Measurements from ENCODE around the gene RAB11A. TPM values are rescaled to one million over a fixed set of nuclear protein-coding genes. Genes with fewer than 3 reads are reported as not detected.
A peak's percentile ranks its signal among the peaks of the same experiment; 100 is the strongest.

RAB11A gene
- total RNA-seq, 2 experiments from 2014 or later = 106 to 113 TPM

- H3K4me1 Mint-ChIP-seq (ENCODE audit: low read depth) = peaks cover 42% of the 10 kb centered on the region
- ChIA-PET POLR2A (interaction anchor here (0.6 to 1.3 kb wide), 2 partner anchors 83 to 412 kb away, joined by 3 to 4 read pairs; no protein-coding TSS in a partner anchor), CTCF (no interaction called here)
- H3K27ac Mint-ChIP-seq = no peak overlapping the region
- no peak for ATAC-seq
- DNase-seq = no peak
- no peak overlapping the region for H3K4me3 Mint-ChIP-seq
- TF ChIP-seq CTCF (IDR thresholded peaks at IDR 0.05) = no peak
- intact Hi-C loops (cut with micrococcal nuclease) = no loop called here
- no peaks in the 10 kb centered on the region for H3K9me3 Mint-ChIP-seq
- peaks cover 24% of the 10 kb centered on the region for H3K36me3 Mint-ChIP-seq (ENCODE audit: low read depth)
- H3K27me3 Mint-ChIP-seq = peaks cover 4% of the 10 kb centered on the region
These were observed 4.0 kb downstream of the RAB11A start for GRCh38 chr15:65873256-65873655.

- TF ChIP-seq CTCF (IDR thresholded peaks at IDR 0.05) = no peak
- no peak for DNase-seq
- Mint-ChIP-seq H3K36me3 (ENCODE audit: low read depth) (peaks cover 25% of the 10 kb centered on the region), H3K4me1 (ENCODE audit: low read depth) (peaks cover 34% of the 10 kb centered on the region), H3K4me3 (no peak overlapping the region), H3K27me3 (no peaks in the 10 kb centered on the region), H3K9me3 (no peaks in the 10 kb centered on the region), H3K27ac (peak overlapping the region; percentile 46)
- POLR2A ChIA-PET = no interaction called here
- intact Hi-C loops (cut with micrococcal nuclease) = no loop called here
- CTCF ChIA-PET = interaction anchor here (0.6 to 1.2 kb wide), 3 partner anchors 13 to 210 kb away, joined by 3 to 7 read pairs (median 4); no protein-coding TSS in a partner anchor
- no peak for ATAC-seq
These were observed 6.2 kb downstream of the RAB11A start for GRCh38 chr15:65875458-65875857.

GRCh38 chr15:65877749-65878148 lies 8.5 kb downstream of the RAB11A start:
- ChIA-PET POLR2A (interaction anchor here (3.5 kb wide), 1 partner anchor 8 kb away, joined by 18 read pairs; the partner anchor contains the start of gene RAB11A), CTCF (interaction anchor here (0.8 to 2.6 kb wide), 2 partner anchors 9 to 15 kb away, joined by 3 to 9 read pairs; partner anchors contain the start of gene RAB11A)
- peaks cover 30% of the 10 kb centered on the region for H3K36me3 Mint-ChIP-seq (ENCODE audit: low read depth)

GRCh38 chr15:65881766-65882434 lies 12.6 kb downstream of the RAB11A start:
- no peak for TF ChIP-seq CTCF (IDR thresholded peaks at IDR 0.05)
- Mint-ChIP-seq H3K36me3 (ENCODE audit: low read depth) (peaks cover 45% of the 10 kb centered on the region), H3K27me3 (no peaks in the 10 kb centered on the region), H3K27ac (peak overlapping the region; percentile 45), H3K9me3 (no peaks in the 10 kb centered on the region), H3K4me1 (ENCODE audit: low read depth) (peaks cover 48% of the 10 kb centered on the region), H3K4me3 (no peak overlapping the region)
- ChIA-PET CTCF (interaction anchor here (0.6 to 1.1 kb wide), 7 partner anchors 15 to 122 kb away, joined by 3 to 7 read pairs (median 3); no protein-coding TSS in a partner anchor), POLR2A (interaction anchor here (0.9 kb wide), 1 partner anchor 11 kb away, joined by 3 read pairs; no protein-coding TSS in a partner anchor)
- ATAC-seq = peak; percentile 42
- DNase-seq = no peak
- intact Hi-C loops (cut with micrococcal nuclease) = no loop called here

More at GRCh38 chr15:65877749-65878148, 8.5 kb downstream of the RAB11A start:
- no peak overlapping the region for H3K27ac Mint-ChIP-seq
- TF ChIP-seq CTCF (IDR thresholded peaks at IDR 0.05) = no peak
- peaks cover 34% of the 10 kb centered on the region for H3K4me1 Mint-ChIP-seq (ENCODE audit: low read depth)
- no peaks in the 10 kb centered on the region for H3K27me3 Mint-ChIP-seq
- no peak overlapping the region for H3K4me3 Mint-ChIP-seq
- intact Hi-C loops (cut with micrococcal nuclease) = no loop called here
- ATAC-seq (no peak), DNase-seq (no peak)
- H3K9me3 Mint-ChIP-seq = no peaks in the 10 kb centered on the region

- ATAC-seq (no peak), DNase-seq (no peak)
- Mint-ChIP-seq H3K4me3 (no peak overlapping the region), H3K9me3 (no peaks in the 10 kb centered on the region), H3K27ac (no peak overlapping the region), H3K4me1 (ENCODE audit: low read depth) (peaks cover 61% of the 10 kb centered on the region), H3K36me3 (ENCODE audit: low read depth) (peaks cover 51% of the 10 kb centered on the region), H3K27me3 (no peaks in the 10 kb centered on the region)
- ChIA-PET CTCF (no interaction called here), POLR2A (interaction anchor here (0.6 kb wide), 2 partner anchors 367 to 594 kb away, joined by 3 read pairs; no protein-coding TSS in a partner anchor)
- intact Hi-C loops (cut with micrococcal nuclease) = no loop called here
- no peak for TF ChIP-seq CTCF (IDR thresholded peaks at IDR 0.05)
These were observed 14.3 kb downstream of the RAB11A start for GRCh38 chr15:65883571-65883970.
